ENCODE data around the gene TUBG2.
"Not testable (repeated sequence)": the region's sequence is repeated elsewhere in the genome, so short reads cannot be mapped to it uniquely, and the experiment has no call there.

The TUBG2 gene

GRCh38 chr17:42659079-42659931 is at the start of gene TUBG2:
TSS of gene TUBG2 (plus strand) at chr17:42659284. CDS start at chr17:42659504, 220 bp downstream.
- DNase-seq: no peak

- DNase-seq: not testable (repeated sequence)
Observed at GRCh38 chr17:42609814-42610801, 49.0 kb upstream of the TUBG2 start.

DNA sequence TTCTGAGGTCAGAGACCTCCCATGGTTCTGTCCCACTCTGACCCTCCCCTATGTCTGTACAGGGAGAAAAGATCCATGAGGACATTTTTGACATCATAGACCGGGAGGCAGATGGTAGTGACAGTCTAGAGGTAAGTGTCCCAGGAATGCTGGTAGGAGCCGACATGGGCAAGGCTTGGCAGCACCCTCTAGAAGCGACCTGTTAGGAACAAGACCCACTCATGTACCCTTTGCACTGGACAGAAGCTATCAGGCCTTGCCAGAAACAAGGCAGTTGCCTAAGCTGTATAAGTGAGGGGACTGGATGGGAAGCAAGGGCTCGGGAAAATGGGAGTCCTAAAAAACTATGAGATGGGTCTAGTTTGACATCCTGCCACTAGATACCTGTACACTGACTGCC is 47.1 kb upstream of the TUBG2 start:
- DNase-seq: no peak

- DNase-seq: no peak
Observed at GRCh38 chr17:42613699-42614295, 45.3 kb upstream of the TUBG2 start.

DNA sequence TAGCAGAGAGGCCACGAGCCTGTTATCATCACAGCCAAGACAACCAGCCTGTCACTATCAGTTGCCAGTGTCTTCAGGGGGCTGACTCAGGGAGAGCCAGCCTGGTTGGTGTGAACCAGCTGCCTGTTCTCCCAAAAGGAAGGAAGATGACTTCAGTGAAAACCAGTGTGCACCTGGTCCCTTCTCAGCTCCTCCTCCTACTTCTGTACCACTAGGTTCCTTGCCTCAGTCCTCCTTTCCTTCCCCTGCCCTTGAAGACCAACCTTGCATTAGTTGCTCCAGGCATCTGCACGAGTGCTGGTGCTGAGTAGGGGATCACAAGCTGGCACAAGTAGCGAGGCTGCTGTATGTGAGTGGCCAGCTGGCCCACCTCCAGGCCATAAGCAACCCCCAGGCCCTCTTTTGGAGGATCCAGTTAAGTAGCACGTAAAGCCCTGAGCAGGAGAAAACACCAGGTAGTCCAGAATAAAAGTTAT is 41.1 kb upstream of the TUBG2 start:
- DNase-seq: no peak

GRCh38 chr17:42618442-42619150 is 40.5 kb upstream of the TUBG2 start:
- peak in 1 of 2 donors; percentile 8 for DNase-seq

- not testable (repeated sequence) for DNase-seq
Observed at GRCh38 chr17:42621987-42622386, 37.1 kb upstream of the TUBG2 start.

- no peak for DNase-seq
Observed at GRCh38 chr17:42623271-42623670, 35.8 kb upstream of the TUBG2 start.

DNA sequence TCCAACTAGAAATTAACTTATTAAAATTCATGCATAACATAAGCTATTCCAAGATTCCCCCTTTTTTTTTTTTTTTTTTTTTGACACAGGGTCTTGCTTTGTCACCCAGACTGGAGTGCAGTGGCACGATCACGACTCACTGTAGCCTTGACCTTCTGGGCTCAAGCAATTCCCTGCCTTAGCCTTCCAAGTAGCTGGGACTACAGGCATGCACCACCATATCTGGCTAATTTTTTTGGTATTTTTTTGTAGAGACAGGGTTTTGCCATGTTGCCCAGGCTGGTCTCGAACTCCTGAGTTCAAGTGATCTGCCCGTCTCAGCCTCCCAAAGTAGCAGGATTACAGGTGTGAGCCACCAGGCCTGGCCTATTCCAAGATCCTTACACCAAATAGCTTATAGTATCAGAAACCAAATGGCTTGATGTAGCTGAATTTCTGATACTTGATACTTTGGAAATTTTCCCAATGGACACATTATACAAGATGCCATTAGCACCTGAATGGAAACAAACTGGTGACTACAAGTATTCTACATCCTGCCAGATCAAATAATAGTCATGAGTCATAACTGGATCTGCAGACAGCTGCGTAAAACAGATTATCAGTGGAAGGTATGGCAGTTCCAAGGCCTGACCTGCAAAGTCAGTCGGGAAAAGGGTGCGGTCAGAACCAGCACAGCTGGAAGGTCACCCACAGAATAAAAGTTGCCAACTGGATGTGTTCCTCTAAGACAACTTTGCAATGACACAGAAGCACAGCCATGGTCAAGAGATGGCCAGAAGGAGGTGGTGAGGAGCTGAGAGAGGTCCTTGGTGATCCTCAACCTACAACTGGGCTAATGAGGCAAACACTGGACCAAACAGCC is 35.1 kb upstream of the TUBG2 start:
- DNase-seq: no peak

GRCh38 chr17:42627032-42627764 is 31.9 kb upstream of the TUBG2 start:
- not testable (repeated sequence) for DNase-seq

- DNase-seq: no peak
Observed at GRCh38 chr17:42629411-42630009, 29.6 kb upstream of the TUBG2 start.

- no peak for DNase-seq
Observed at GRCh38 chr17:42632949-42633444, 26.1 kb upstream of the TUBG2 start.

GRCh38 chr17:42639525-42640113 is 19.5 kb upstream of the TUBG2 start:
- no peak for DNase-seq

- DNase-seq: no peak
Observed at GRCh38 chr17:42640121-42640520, 19.0 kb upstream of the TUBG2 start.

DNA sequence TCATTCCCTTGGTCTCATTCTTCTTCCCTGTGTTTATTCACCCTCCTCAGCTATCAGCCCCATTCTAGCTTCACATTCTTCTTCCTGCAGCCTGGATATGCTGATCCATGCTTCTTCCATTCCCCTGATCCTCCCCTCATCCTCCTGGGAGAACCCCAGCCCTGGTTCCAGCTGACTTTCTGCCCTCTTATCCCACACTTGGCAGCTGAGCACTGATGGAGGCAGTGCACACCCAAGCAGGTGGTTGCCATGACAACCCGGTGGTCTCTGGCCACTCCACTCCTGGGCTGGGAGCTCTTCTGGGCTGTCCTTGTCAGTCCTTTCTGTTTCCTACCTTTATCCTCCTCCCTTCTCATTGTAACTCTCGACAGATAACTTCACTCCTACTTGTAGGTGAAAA is 16.7 kb upstream of the TUBG2 start:
- no peak for DNase-seq

DNA sequence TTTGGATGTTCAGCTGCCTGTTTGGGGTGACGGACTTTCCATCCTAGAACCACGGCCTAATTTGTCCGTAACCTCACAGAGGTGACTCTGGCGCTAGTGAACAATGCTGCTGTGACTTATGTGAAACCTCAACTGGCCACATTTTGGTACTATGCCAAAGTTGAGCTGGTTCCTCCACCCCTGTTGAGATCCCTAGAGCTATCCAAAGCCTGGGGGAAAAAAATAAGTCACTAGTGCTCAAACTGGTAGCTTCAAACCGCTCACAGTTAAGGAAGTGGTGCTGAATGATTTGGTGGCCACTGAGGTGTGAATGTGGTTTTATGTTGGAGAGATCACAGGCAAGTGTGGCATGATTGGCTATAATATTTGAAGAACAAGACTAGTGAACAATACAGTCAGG is 11.3 kb upstream of the TUBG2 start:
- DNase-seq: no peak

GRCh38 chr17:42651392-42651791 is 7.7 kb upstream of the TUBG2 start:
- DNase-seq: no peak

- no peak for DNase-seq
Observed at GRCh38 chr17:42653179-42654124, 5.6 kb upstream of the TUBG2 start.
